Stimulated activated CD8-positive, alpha-beta memory T cell treated with anti-CD3 and anti-CD28 coated beads, Interleukin-12 subunit alpha, Interleukin-12 subunit beta, amount 100 ng/mL, for 1 hour (primary cell): ENCODE measurements around the gene KCTD4.

Source experiments
- DNase-seq: peaks from one replicate; pipeline ENCODE4 v3.0.0-alpha.2; 2020; ENCODE audit warnings: low read depth

The KCTD4 gene

DNA sequence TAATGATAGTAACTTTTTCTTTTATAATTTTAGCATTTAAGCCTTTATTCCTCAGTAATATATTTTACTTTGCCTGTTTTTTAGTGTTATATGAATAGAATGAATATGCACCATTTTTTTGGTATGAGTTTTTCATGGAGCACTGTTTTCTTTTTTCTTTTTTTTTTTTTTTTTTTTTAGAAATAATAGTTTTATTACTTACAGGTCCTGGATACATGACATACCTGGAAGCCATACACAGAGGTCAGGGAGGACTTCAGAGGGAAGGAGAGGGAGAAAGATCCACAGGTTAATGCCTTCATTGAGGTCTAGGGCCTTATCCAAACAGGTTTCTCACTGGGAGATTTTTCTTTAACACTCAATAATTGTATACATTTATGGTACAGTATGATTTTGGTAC lies 26.4 kb downstream of the KCTD4 start:
- DNase-seq, result no peak

DNA sequence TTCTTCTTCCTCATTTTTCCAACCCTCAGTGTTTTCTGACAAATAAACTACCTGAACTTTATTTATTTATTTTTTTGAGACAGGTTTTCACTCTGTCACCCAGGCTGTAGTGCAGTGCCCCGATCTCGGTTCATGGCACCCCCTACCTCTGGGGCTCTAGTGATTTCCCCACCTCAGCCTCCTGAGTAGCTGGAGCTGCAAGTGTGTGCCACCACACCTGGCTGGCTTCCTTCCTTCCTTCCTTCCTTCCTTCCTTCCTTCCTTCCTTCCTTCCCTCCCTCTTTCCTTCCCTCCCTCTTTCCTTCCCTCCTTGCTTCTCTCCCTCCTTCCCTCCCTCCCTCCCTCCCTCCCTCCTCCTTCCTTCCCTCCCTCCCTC lies 32.3 kb downstream of the KCTD4 start:
- no peak for DNase-seq

DNA sequence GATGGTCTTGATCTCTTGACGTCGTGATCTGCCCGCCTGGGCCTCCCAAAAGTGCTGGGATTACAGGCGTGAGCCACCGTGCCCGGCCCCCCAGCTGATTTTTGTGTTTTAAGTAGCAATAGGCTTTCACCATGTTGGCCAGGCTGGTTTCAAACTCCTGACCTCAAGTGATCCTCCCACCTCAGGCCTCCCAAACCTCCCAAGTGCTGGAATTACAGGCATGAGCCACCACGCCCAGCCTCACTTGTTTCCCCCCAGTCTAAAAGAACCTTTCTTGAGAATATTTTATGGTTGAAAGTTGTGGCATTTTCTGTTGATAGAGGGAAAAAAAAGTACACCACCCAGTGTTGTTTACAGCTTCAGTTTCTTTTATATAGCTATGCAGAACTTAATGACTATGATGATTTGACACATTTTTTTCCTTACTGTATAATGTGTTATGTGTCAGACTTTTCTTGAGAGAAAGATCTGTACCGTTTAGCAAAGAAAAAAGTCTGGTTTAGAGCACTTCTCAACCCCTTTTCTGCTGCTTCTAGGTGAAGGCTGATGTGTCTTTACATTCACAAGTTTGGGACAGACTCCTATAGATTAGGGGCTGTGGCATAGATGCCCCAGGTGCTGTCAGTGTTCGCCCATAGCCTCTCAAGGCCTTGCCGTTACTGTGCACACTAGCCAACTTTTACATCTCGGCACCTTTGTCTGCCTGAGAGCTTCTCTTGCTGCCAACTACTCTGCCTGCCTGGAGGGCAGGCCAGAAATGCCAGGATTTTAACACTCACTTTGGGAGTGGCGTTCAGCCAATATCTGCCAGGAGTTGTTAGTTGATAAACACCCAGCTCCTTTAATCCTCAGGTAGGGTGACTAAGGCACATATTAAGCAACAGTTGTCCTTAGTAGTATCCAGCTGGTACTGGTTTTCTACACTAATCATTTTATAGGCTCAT lies 33.0 kb downstream of the KCTD4 start:
- DNase-seq, result no peak

GRCh38 chr13:45166858-45167257 lies 34.0 kb downstream of the KCTD4 start:
- DNase-seq, result no peak

GRCh38 chr13:45162821-45163220 lies 38.0 kb downstream of the KCTD4 start:
- DNase-seq, result no peak

GRCh38 chr13:45162194-45162593 lies 38.7 kb downstream of the KCTD4 start:
- no peak for DNase-seq

- DNase-seq, result no peak
These were observed 44.1 kb downstream of the KCTD4 start for GRCh38 chr13:45156565-45157361.

- no peak for DNase-seq
These were observed 50.9 kb downstream of the KCTD4 start for GRCh38 chr13:45149964-45150363.

DNA sequence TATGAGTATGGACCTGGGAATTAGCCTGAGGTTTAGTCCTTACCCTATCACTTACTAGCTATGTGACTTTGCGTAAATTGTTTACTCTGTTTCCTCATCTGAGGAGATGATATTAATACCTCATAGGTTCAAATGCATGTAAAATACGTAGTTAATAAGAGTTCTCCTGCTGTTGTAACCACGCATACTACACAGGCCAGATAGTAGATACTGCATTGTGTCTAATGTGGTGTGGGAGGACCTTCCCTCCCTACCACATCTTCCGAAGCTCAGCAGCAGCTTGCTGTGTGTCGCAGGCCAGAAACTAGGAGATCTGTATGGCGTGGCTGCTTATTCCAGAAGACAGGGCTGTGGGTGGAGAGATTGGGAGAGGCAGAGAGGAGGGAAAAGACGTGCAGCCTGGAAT lies 57.5 kb downstream of the KCTD4 start:
- DNase-seq, result no peak
